GM23338 (cell line): ENCODE data around the gene DPH7.
"Not testable (repeated sequence)": the region's sequence is repeated elsewhere in the genome, so short reads cannot be mapped to it uniquely, and the experiment has no call there.

ENCODE experiments used
- CREB1 ChIP-seq: fragments of 250-450 bp; sonication (Bioruptor Pico); IDR thresholded peaks from 2 replicates; pipeline ENCODE4 v1.5.0; 2020; ENCODE audit warnings: low read depth, mild to moderate bottlenecking, moderate library complexity
- EZH2 ChIP-seq: fragments of 200-600 bp; sonication (generic); IDR thresholded peaks from one replicate; pipeline ENCODE4 v1.8.0; 2017; ENCODE audit warnings: antibody characterized with exemption, mild to moderate bottlenecking, low read depth; ENCODE audit not compliant: unreplicated experiment
- EZH2phosphoT487 ChIP-seq: fragments of 200-600 bp; sonication (generic); IDR thresholded peaks from one replicate; pipeline ENCODE4 v1.8.1; 2018; ENCODE audit warnings: antibody characterized with exemption; ENCODE audit not compliant: unreplicated experiment
- JUNB ChIP-seq: IDR thresholded peaks from one replicate; pipeline ENCODE4 v1.6.1; 2016; ENCODE audit warnings: antibody characterized with exemption; ENCODE audit not compliant: unreplicated experiment
- NANOG ChIP-seq: IDR thresholded peaks from 2 replicates; pipeline ENCODE4 v1.6.1; 2016; ENCODE audit warnings: antibody characterized with exemption, borderline replicate concordance
- POLR2AphosphoS5 ChIP-seq: IDR thresholded peaks from 2 replicates; pipeline ENCODE4 v1.6.1; 2016; ENCODE audit warnings: antibody characterized with exemption, low read depth
- STAT1 ChIP-seq: IDR thresholded peaks from one replicate; pipeline ENCODE4 v1.6.1; 2016; ENCODE audit warnings: antibody characterized with exemption; ENCODE audit not compliant: unreplicated experiment
- ZNF331 ChIP-seq: fragments of 250-450 bp; sonication (Bioruptor Pico); IDR thresholded peaks from 2 replicates; pipeline ENCODE4 v1.5.0; 2020; ENCODE audit warnings: low read depth, mild to moderate bottlenecking, moderate library complexity
- TF ChIP-seq, protein P1 (sequence below), 2 experiments: fragments of 200-600 bp in 1 of 2; sonication (generic) in 1 of 2; conservative IDR thresholded peaks; 2 replicates each; pipeline versions ENCODE4 v1.5.1 to v1.6.1; 2016 to 2017; ENCODE audit warnings: antibody characterized with exemption in 2 of 2, low read depth in 2 of 2, mild to moderate bottlenecking in 2 of 2, moderate library complexity in 1 of 2
- TF ChIP-seq, protein P2 (sequence below): IDR thresholded peaks from one replicate; pipeline ENCODE4 v1.6.1; 2018; ENCODE audit warnings: antibody characterized with exemption; ENCODE audit not compliant: unreplicated experiment
- TF ChIP-seq, protein P3 (sequence below): IDR thresholded peaks from 2 replicates; pipeline ENCODE4 v1.6.1; 2016; ENCODE audit warnings: antibody characterized with exemption
- TF ChIP-seq, protein P4 (sequence below): fragments of 250-450 bp; sonication (Bioruptor Pico); IDR thresholded peaks from 2 replicates; pipeline ENCODE4 v1.5.0; 2020; ENCODE audit warnings: mild to moderate bottlenecking, moderate library complexity

DNA sequence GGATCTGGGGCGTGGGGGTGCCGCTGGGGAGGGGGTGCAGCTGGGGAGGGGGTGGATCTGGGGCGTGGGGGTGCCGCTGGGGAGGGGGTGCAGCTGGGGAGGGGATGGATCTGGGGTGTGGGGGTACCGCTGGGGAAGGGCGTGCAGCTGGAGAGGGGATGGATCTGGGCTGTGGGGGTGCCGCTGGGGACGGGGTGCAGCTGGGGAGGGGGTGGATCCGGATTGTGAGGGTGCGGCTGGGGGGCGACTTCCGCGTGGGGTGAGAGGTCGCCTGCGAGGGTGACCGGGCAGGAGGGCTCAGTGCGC lies 27.8 kb downstream of the DPH7 start:
- not testable (repeated sequence) for TF ChIP-seq POLR2AphosphoS5; EZH2phosphoT487; EZH2; JUNB; NANOG; CREB1 (CRISPR knock-in tag); STAT1; ZNF331 (CRISPR knock-in tag)
- TF ChIP-seq, protein P1, sequence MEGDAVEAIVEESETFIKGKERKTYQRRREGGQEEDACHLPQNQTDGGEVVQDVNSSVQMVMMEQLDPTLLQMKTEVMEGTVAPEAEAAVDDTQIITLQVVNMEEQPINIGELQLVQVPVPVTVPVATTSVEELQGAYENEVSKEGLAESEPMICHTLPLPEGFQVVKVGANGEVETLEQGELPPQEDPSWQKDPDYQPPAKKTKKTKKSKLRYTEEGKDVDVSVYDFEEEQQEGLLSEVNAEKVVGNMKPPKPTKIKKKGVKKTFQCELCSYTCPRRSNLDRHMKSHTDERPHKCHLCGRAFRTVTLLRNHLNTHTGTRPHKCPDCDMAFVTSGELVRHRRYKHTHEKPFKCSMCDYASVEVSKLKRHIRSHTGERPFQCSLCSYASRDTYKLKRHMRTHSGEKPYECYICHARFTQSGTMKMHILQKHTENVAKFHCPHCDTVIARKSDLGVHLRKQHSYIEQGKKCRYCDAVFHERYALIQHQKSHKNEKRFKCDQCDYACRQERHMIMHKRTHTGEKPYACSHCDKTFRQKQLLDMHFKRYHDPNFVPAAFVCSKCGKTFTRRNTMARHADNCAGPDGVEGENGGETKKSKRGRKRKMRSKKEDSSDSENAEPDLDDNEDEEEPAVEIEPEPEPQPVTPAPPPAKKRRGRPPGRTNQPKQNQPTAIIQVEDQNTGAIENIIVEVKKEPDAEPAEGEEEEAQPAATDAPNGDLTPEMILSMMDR (conservative IDR thresholded peaks at IDR 0.05; ENCODE audit: low read depth in 2 of 2): not testable (repeated sequence)
- TF ChIP-seq, protein P2, sequence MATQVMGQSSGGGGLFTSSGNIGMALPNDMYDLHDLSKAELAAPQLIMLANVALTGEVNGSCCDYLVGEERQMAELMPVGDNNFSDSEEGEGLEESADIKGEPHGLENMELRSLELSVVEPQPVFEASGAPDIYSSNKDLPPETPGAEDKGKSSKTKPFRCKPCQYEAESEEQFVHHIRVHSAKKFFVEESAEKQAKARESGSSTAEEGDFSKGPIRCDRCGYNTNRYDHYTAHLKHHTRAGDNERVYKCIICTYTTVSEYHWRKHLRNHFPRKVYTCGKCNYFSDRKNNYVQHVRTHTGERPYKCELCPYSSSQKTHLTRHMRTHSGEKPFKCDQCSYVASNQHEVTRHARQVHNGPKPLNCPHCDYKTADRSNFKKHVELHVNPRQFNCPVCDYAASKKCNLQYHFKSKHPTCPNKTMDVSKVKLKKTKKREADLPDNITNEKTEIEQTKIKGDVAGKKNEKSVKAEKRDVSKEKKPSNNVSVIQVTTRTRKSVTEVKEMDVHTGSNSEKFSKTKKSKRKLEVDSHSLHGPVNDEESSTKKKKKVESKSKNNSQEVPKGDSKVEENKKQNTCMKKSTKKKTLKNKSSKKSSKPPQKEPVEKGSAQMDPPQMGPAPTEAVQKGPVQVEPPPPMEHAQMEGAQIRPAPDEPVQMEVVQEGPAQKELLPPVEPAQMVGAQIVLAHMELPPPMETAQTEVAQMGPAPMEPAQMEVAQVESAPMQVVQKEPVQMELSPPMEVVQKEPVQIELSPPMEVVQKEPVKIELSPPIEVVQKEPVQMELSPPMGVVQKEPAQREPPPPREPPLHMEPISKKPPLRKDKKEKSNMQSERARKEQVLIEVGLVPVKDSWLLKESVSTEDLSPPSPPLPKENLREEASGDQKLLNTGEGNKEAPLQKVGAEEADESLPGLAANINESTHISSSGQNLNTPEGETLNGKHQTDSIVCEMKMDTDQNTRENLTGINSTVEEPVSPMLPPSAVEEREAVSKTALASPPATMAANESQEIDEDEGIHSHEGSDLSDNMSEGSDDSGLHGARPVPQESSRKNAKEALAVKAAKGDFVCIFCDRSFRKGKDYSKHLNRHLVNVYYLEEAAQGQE: not testable (repeated sequence)
- TF ChIP-seq, protein P3, sequence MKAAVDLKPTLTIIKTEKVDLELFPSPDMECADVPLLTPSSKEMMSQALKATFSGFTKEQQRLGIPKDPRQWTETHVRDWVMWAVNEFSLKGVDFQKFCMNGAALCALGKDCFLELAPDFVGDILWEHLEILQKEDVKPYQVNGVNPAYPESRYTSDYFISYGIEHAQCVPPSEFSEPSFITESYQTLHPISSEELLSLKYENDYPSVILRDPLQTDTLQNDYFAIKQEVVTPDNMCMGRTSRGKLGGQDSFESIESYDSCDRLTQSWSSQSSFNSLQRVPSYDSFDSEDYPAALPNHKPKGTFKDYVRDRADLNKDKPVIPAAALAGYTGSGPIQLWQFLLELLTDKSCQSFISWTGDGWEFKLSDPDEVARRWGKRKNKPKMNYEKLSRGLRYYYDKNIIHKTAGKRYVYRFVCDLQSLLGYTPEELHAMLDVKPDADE: not testable (repeated sequence)
- TF ChIP-seq, protein P4, sequence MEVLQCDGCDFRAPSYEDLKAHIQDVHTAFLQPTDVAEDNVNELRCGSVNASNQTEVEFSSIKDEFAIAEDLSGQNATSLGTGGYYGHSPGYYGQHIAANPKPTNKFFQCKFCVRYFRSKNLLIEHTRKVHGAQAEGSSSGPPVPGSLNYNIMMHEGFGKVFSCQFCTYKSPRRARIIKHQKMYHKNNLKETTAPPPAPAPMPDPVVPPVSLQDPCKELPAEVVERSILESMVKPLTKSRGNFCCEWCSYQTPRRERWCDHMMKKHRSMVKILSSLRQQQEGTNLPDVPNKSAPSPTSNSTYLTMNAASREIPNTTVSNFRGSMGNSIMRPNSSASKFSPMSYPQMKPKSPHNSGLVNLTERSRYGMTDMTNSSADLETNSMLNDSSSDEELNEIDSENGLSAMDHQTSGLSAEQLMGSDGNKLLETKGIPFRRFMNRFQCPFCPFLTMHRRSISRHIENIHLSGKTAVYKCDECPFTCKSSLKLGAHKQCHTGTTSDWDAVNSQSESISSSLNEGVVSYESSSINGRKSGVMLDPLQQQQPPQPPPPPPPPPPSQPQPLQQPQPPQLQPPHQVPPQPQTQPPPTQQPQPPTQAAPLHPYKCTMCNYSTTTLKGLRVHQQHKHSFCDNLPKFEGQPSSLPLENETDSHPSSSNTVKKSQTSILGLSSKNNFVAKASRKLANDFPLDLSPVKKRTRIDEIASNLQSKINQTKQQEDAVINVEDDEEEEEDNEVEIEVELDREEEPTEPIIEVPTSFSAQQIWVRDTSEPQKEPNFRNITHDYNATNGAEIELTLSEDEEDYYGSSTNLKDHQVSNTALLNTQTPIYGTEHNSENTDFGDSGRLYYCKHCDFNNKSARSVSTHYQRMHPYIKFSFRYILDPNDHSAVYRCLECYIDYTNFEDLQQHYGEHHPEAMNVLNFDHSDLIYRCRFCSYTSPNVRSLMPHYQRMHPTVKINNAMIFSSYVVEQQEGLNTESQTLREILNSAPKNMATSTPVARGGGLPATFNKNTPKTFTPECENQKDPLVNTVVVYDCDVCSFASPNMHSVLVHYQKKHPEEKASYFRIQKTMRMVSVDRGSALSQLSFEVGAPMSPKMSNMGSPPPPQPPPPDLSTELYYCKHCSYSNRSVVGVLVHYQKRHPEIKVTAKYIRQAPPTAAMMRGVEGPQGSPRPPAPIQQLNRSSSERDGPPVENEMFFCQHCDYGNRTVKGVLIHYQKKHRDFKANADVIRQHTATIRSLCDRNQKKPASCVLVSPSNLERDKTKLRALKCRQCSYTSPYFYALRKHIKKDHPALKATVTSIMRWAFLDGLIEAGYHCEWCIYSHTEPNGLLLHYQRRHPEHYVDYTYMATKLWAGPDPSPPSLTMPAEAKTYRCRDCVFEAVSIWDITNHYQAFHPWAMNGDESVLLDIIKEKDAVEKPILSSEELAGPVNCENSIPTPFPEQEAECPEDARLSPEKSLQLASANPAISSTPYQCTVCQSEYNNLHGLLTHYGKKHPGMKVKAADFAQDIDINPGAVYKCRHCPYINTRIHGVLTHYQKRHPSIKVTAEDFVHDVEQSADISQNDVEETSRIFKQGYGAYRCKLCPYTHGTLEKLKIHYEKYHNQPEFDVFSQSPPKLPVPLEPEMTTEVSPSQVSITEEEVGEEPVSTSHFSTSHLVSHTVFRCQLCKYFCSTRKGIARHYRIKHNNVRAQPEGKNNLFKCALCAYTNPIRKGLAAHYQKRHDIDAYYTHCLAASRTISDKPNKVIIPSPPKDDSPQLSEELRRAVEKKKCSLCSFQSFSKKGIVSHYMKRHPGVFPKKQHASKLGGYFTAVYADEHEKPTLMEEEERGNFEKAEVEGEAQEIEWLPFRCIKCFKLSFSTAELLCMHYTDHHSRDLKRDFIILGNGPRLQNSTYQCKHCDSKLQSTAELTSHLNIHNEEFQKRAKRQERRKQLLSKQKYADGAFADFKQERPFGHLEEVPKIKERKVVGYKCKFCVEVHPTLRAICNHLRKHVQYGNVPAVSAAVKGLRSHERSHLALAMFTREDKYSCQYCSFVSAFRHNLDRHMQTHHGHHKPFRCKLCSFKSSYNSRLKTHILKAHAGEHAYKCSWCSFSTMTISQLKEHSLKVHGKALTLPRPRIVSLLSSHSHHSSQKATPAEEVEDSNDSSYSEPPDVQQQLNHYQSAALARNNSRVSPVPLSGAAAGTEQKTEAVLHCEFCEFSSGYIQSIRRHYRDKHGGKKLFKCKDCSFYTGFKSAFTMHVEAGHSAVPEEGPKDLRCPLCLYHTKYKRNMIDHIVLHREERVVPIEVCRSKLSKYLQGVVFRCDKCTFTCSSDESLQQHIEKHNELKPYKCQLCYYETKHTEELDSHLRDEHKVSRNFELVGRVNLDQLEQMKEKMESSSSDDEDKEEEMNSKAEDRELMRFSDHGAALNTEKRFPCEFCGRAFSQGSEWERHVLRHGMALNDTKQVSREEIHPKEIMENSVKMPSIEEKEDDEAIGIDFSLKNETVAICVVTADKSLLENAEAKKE (CRISPR knock-in tag): not testable (repeated sequence)
